ENCODE results near the gene LRCH1. TPM values are rescaled to one million over a fixed set of nuclear protein-coding genes. Genes with fewer than 3 reads are reported as not detected.

Gene LRCH1
- total and polyA plus RNA-seq, 4 donors: 2.6 to 6.6 (median 3.4) TPM

GRCh38 chr13:46529216-46529919 is 23.6 kb upstream of the LRCH1 start:
- TF ChIP-seq RXRA (IDR thresholded peaks at IDR 0.05): no peak
- TF ChIP-seq FOXA2 (IDR thresholded peaks at IDR 0.05): no peak
- TF ChIP-seq GABPA (IDR thresholded peaks at IDR 0.05 in 1 of 2, conservative IDR thresholded peaks at IDR 0.05 in 1 of 2): no peak
- TF ChIP-seq FOXA1 (IDR thresholded peaks at IDR 0.05): no peak
- TF ChIP-seq CTCF (IDR thresholded peaks at IDR 0.05; ENCODE audit: low read depth, low read length, missing input control): no peak
- TF ChIP-seq MAX (IDR thresholded peaks at IDR 0.05): no peak
- TF ChIP-seq EGR1 (IDR thresholded peaks at IDR 0.05; ENCODE audit: low read depth in 2 of 2): no peak
- TF ChIP-seq SP1 (IDR thresholded peaks at IDR 0.05): no peak
- no peak for TF ChIP-seq RAD21 (IDR thresholded peaks at IDR 0.05)
- no peak for TF ChIP-seq NR2F2 (IDR thresholded peaks at IDR 0.05)
- TF ChIP-seq JUND (IDR thresholded peaks at IDR 0.05): no peak
- TF ChIP-seq HNF4A (conservative IDR thresholded peaks at IDR 0.05): no peak
- no peak for TF ChIP-seq ZBTB33 (IDR thresholded peaks at IDR 0.05)
- no peak for TF ChIP-seq HNF4G (IDR thresholded peaks at IDR 0.05)
- TF ChIP-seq YY1 (IDR thresholded peaks at IDR 0.05): no peak
- no peak for TF ChIP-seq REST (IDR thresholded peaks at IDR 0.05)
- no peak for TF ChIP-seq TAF1 (conservative IDR thresholded peaks at IDR 0.05)
- no peak for TF ChIP-seq ATF3 (IDR thresholded peaks at IDR 0.05)
- Histone ChIP-seq H3K9me3 (ENCODE audit: control insufficient read depth in 4 of 4, low read length in 3 of 4) (no peaks in the 10 kb centered on the region), H3K36me3 (ENCODE audit: control insufficient read depth in 4 of 4, insufficient read depth in 3 of 4, low read depth in 1 of 4, low read length in 3 of 4) (no peaks in the 10 kb centered on the region), H3K4me1 (ENCODE audit: control insufficient read depth in 4 of 4, insufficient read depth in 4 of 4, low read length in 3 of 4) (no peaks in the 10 kb centered on the region), H3K4me3 (ENCODE audit: low read depth in 1 of 3, low read length in 3 of 3) (no peak overlapping the region), H3K27ac (ENCODE audit: low read depth in 1 of 2, low read length in 2 of 2) (no peak overlapping the region), H3K27me3 (ENCODE audit: control insufficient read depth in 4 of 4, insufficient read depth in 4 of 4, low read length in 3 of 4) (no peaks in the 10 kb centered on the region), H3K9ac (ENCODE audit: low read depth in 1 of 2, low read length in 2 of 2) (no peak overlapping the region)
- WGBS: 72% methylated on average over 4 of the region's 4 CpGs
- DNase-seq (ENCODE audit: low spot score): no peak
